NCI-H128 (cell line): ENCODE data around the gene GRIK4.

Experiments used
- DNase-seq: peaks from one replicate; lab custom pipeline; 2025; ENCODE audit not compliant: unreplicated experiment; lab: John Stamatoyannopoulos, UW

The GRIK4 gene

DNA sequence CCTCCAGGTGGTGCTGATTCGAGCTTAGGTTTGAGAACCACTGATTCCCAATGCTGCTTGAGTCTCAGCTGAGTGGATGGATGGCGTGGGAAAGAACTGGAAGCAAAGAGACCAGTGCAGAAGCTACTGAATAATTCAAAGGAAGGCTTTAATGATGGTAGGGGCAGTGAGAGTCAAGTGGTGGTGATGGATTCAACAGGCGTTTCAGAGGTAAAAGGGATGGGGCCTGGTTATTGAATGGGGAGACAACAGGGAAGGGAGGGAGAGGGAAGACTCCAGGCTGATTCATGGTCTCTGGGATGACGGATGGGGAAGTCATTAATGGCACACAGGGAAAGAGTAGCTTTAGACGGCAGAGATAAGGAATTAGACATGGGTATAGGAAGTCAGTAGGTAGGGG lies 408.0 kb downstream of the GRIK4 start:
- DNase-seq, result no peak

DNA sequence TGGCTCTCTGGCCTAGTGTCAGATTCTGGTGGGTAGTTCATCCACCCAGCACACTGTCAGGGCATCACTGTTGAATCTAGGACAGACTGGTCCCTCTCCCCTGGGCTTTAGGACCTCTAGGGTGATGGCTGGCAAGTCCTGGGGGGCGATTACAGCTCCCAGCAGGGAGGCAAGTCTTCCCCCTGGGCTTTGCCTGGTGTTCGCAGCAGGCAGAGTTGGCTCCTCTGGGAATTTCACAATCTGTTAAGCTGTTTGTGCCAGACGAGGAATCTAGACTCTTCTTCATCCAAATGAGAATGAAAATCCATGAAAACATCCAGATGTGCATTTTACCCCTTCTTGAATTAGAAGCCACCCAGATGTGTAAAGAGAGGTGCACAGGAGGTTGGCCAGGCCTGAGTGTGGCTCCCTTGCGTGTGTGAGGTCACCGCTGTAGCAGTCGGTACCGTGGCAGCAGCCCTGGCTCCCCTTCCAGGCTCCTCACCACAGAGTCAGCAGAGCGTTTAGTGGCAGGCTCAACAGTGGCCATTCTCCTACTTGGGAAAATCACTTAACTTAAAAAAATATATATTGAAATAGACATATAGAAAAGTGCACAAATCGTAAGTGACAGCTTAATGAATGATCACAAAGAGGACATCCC lies 412.4 kb downstream of the GRIK4 start:
- no peak for DNase-seq

DNA sequence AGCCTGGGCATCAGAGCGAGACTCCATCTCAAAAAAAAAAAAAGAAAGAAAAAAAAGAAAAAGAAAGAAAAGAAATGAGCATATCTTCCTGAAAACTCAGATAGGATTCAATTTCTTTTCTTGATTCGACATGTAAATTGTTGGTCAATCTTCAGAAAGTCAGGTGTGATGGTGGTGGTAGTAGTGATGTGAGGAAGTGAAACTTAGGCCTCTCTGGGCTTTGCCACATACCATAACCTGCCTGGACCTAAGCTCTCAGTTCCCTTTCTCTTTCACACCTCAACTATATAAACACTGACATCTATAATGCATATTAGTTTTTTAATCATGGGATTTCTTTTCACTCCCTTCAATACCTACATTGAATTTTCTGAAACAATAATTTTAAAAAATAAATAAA lies 414.4 kb downstream of the GRIK4 start:
- no peak for DNase-seq

DNA sequence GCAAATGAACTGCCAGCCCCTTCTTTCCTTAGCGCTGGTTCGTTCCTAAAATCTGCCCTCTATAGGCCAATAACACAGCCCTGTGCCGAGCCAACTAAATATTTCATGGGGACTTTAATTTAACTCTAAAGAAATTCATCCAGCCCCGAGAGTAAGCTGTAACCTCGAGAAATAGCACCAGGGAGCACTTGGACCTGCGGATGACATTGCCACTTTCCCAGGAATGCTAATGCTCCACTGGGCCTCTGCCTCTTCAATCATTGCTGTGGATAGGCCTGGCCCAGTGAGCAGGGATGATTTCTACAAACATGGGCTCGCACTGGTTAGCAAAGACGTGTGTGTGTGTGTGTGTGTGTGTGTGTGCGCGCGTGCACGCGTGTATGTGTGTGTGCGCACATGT lies 417.1 kb downstream of the GRIK4 start:
- no peak for DNase-seq

GRCh38 chr11:120929090-120929489 lies 417.5 kb downstream of the GRIK4 start:
- no peak for DNase-seq

DNA sequence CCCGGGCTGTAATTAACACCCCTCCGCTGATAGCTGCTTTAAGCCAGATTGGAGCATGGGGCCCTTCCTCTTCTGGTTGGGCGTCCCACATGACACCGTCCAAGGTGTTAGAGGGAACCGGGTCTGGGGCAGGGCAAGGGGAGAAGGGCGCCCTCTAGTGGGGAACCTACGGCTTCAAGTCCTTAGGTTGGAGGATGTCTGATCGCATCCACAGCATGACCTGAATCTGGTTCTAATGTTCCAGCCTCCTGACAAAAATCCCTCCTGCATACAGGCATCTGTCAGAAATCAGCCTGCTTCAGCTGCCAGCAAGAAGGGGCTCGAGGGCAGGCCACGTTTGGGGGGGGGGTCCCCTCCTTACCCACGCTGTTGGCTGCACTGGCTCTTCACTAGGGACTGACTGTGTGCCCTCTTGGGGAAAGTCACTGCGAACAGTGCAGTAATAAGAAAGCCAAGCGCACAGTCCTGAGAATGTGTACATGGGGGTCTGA lies 418.2 kb downstream of the GRIK4 start:
- no peak for DNase-seq

DNA sequence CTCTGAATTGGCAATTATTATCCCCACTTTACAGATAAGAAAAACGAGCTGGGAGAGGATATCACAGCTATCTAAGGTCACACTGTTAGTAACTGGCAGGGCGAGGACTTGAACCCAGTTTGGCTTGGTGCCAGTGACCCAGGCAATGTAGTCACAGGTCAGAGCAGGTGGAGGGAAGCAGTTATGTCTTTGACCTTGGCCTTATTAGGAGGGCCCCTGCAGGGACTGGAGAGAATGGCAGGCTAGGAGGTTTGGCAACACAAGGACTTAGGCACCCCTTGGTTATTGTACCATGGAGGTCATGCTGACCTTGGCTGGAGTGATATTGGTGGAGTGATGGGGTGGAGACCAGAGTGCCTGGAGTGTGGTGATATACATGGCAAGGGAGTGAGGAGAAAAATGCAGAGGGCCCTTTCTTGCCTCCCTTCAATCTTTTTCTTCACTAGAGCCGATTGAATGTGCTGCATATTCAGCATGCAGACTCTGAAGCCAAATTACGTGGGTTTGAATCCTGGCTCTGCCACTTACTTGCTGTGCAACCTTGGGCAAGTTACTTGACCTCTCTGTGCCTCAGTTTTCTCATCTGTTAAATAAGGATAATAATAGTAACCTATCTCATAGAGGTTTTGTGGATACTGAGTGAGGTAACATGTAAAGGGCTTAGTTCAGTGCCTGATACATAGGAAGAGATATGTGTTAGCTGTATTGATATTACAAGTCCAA lies 419.7 kb downstream of the GRIK4 start:
- no peak for DNase-seq

DNA sequence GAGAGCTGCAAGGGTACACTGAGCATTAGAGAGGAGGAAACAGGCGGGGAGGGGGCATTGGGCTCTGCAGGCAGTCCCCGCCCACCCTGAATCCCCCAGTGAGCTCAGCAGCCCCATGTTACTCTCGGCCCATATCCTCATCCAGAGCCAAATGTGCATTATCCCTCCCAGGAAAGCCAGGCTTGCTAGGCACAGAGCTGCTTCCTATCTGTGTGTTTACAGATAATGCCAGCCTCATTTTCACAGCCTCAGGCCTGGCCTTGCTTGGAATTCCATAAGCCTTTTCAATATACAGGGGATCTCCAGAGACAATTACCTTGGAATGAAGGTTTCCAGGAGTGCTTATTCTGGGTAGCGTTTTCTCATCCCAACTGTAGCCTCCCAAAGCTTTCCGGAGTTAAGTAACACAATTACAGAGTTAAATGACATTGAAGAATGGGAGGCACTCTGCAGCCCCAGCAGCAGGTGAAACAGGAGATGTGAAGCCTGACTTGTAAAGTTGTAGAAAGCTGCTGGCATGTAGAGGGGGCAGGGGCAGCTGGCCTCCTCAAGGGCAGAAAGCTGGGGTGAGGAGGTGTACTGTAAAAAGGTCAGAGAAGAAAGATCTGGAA lies 420.9 kb downstream of the GRIK4 start:
- DNase-seq, result no peak

- DNase-seq, result no peak
Observed at GRCh38 chr11:120936356-120936755, 424.8 kb downstream of the GRIK4 start.

- no peak for DNase-seq
Observed at GRCh38 chr11:120937501-120937900, 426.0 kb downstream of the GRIK4 start.

- no peak for DNase-seq
Observed at GRCh38 chr11:120938260-120938659, 426.7 kb downstream of the GRIK4 start.

DNA sequence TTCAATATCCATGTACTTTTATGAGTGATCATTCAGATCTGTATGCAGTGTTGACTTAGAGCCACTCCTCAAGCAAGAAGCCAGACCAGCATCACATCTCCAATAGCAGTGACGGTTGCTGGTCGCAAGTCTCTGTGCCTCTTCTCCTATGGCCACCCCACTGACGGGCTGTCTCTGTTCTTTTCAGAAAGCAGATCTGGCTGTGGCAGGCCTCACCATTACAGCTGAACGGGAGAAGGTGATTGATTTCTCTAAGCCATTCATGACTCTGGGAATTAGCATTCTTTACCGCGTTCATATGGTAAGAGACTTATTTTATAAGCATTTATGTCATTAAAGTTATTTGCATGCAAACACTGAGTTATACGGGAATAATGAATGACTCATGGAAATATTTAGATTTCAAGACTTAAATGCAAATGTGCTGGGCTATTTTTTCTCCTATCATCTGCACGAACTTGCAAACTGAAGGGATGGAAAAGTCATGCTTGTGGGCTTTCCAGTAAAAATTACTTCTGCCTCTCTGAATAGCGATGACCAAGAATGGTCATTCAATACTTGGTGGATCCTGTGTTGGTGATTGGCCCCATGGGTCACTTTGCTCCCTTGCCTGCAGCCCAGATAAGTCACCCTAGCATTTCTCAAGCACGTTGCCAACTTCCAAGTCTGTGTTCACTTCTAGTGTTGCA lies 428.8 kb downstream of the GRIK4 start:
- DNase-seq, result no peak

GRCh38 chr11:120941000-120941399 lies 429.5 kb downstream of the GRIK4 start:
- no peak for DNase-seq

DNA sequence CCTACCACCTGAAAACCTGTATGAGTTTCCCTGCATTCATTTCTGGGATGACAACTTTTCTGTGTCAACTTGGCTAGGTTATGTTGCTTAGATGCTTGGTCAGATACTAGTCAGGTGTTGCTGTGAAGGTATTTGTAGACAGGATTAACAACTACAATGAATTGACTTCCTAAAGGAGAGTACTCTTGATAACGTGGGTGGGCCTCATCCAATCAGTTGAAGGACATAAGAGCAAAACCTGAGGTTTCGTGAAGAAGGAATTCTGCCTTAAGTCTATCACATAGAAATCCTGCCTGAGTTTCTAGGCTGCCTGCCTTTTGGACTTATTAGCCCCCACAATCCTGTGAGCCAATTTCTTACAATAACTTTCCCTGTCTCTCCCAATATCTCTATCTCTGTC lies 431.2 kb downstream of the GRIK4 start:
- DNase-seq, result no peak

DNA sequence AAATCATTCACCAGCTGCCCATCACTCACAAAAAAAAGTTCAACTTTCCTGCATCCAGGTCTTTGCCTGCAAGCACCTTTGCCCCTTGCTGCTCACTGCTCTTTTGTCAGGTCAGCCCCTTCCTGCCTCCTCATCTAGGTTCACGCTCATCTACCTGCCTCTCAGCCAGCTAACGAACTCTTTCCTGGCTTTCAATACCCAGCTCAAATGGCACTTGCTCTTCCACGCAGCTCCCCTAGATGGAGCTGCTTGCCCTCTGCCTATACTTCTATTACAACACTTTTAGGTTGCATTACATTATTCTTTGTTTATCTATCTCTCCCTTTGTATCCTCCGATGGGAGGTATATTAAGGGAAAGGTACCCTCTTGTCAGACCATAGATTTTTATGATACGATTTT lies 433.5 kb downstream of the GRIK4 start:
- no peak for DNase-seq

DNA sequence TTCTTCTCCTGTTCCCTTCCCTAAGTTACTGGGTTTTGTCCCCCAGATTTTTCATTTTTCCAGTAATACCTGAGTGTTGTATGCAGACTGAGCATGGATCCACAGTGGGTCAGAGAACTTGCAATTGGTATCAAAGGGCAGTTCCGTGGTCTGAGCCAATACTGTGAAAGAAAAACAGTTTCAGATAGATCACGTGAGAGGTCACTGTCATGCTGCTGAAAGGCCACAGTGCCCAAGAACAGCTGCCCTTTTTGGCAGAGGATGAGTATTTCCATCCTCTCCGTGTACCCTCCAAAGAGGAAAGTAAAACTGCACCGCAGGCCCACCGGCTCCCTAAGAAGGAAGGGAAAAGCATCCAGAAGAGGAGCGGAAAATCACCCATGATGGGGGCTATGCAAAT lies 439.3 kb downstream of the GRIK4 start:
- no peak for DNase-seq

GRCh38 chr11:120952461-120953434 lies 441.2 kb downstream of the GRIK4 start:
- no peak for DNase-seq

GRCh38 chr11:120954381-120954780 lies 442.8 kb downstream of the GRIK4 start:
- no peak for DNase-seq

DNA sequence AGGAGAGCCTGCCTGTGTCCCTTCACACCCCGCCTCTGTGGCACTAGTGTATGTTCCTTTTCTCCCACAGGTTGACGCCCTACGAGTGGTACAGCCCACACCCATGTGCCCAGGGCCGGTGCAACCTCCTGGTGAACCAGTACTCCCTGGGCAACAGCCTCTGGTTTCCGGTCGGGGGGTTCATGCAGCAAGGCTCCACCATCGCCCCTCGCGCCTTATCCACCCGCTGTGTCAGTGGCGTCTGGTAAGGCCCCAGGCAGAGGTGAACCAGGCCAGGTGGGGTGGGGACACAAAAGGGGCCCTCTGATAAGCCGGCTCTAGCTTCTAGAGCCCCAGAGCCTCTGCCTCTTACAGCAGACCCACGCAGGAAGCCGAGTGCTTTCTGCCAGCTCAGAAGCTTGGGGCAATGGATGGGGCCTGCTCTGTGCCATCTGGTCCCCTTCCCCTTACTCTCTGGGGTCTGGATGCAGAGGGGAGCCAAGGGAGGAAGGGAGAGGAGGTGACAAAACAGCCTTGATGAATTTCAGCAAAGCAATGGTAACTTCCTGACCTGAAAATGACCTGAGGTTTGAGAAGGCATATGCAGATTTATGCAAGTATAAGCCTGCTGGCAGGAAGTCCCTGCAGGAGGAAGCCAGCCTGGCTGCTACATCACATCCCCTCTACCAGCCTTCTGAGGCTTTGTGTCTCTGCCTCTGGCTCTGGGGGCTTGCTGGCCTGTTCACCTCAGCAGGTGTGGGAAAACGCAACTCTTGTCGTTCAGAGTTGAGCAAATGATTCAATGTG lies 445.4 kb downstream of the GRIK4 start:
- no peak for DNase-seq

DNA sequence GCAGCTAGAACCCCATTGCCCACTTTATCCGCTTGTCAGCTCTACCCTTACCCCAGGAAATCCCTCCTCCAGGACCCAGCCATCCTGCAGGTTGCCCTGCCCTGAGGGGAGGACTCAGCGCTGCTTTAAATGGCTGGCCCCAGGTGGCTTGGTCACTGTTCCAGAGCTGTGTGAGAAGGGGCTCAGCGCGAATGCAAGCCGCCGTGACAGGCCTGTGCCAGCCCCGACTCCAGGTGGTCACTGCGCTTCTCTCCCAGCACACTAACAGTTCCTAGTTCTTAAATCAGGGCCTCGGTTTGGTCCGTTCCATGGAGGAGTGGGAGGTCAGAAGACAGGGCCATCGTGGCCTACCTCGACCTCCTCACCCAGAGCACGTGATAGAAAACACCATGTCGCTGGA lies 446.6 kb downstream of the GRIK4 start:
- no peak for DNase-seq
